GM18870 (cell line): Measurements from ENCODE around the gene TIAM2.

Experiments used
- ATAC-seq: cut with Tn5 transposase; IDR thresholded peaks from one replicate; pipeline ENCODE4 v1.9.1; 2021; ENCODE audit warnings: moderate library complexity; ENCODE audit not compliant: unreplicated experiment

Gene TIAM2

DNA sequence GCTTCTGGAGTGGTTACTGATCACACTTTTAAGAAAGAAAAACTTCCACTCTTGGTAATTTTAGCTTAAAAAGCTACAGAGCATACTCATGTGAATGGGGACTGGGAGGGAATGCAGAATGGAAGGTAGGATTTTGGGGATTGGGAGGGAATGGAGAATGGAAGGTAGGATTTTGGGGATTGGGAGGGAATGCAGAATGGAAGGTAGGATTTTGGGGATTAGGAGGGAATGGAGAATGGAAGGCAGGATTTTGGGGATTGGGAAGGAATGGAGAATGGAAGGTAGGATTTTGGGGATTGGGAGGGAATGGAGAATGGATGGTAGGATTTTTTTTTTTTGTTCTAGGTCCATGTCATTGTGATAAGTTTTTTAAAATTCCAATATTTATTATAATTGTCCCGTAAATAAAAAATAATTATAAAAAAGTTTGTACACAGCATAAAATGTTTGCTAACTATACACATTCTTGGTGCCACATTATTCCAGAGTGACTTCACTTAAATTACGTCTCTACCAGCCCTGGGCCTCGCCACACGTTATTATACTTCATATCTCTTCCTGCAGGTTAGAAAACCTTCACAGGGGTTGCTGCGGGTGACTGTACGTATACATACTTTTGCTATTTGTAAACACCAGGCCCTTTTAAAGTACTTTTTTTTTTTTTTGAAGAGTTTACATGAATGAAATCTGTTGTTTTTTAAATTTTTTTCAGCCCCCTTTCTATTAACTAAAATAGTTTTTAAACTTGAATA, 127.3 kb downstream of the TIAM2 start:
- no peak for ATAC-seq

DNA sequence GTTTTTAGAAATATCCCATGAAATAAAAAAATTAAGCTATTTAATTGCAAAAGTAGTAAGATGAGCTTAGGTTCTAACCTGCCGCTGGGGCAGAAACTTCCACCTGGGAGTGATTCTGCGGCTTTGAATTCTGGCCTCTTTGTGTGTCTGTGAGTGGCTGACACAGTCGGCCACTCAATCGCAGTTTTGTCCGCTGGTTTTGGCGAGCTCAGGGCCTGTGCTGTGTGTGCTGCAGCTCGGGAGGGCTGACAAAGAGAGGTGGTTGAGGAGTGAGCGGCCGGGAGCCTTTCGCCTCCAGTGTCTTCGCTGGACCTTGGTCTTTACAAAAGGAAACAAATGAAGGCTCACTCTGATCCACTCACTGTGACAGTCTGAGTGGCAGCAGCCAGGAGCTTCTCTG, 128.4 kb downstream of the TIAM2 start:
- no peak for ATAC-seq

DNA sequence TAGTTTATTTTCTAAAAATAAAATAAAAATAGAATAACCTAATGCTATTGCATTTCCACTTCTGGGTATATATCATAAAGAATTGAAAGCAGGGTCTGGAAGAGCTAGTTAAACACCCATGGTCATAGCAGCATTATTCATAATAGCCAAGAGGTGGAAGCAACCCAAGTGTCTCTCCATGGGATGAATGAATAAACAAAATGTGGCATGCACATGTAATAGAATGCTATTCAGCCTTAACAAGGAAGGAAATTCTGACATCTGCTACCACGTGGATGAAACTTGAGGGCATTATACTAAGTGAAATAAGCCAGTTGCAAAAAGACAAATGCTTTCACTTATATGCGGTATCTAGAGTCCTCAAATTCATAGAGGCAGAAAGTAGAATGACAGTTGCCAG, 130.8 kb downstream of the TIAM2 start:
- ATAC-seq = no peak

DNA sequence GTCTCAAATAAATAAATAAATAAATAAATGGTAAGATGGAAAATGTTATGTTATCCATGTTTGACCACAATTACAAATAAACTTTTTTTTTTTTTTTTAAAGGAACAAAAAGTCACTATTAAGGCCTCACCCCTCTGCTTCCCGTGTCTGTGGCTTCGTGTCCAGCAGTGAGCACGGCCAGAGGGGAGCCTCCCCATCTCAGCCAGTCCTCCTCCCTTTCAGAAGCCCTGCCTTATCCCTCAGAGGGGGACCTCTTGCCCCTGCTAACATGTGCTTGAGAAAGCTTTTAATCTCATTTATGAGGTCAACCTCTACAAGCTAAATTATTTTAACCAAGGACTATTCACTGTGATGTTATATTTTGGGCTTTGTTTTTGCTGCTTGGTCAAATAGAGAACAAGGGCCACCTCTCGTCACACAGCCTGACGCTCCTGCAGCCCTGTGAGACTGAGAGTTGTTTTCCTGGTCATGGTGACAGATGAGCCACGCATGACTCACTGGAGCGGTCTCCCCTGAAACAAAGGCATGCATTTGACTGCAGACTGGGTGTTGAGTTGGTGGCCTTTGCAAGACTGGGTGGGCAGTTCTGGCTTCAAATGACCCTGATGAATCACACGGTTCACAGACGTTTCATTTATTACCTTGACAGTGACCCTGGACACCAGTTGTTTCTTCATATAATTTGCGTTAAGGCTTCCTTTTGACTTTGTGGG, 131.8 kb downstream of the TIAM2 start:
- ATAC-seq = peak; percentile 61

DNA sequence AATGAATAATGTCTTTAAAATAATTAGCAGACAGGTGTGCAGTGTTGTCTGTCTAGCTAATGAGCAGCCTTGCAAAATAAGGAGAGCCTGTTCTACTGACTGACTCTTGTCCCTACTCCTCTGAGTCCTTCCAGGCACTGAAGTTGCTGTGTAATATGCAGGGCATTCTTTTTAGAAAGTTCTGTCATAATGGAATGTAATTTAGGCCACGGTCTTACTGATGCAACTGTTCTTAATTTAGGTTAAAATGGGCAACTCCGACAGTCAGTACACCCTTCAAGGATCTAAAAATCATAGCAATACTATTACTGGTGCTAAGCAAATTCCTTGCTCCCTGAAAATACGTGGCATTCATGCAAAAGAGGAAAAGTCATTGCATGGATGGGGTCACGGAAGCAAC, 133.9 kb downstream of the TIAM2 start:
- ATAC-seq = no peak

DNA sequence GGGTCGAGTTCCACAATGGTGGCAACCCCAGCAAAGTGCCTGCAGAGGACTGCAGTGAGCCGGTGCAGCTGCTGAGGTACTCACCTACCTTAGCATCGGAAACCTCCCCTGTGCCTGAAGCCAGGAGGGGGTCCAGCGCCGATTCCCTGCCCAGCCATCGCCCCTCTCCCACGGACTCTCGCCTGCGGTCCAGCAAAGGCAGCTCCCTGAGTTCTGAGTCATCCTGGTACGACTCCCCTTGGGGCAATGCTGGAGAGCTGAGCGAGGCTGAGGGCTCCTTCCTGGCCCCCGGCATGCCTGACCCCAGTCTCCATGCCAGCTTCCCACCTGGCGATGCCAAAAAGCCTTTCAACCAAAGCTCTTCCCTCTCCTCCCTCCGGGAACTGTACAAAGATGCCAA, 134.6 kb downstream of the TIAM2 start:
- ATAC-seq = no peak

DNA sequence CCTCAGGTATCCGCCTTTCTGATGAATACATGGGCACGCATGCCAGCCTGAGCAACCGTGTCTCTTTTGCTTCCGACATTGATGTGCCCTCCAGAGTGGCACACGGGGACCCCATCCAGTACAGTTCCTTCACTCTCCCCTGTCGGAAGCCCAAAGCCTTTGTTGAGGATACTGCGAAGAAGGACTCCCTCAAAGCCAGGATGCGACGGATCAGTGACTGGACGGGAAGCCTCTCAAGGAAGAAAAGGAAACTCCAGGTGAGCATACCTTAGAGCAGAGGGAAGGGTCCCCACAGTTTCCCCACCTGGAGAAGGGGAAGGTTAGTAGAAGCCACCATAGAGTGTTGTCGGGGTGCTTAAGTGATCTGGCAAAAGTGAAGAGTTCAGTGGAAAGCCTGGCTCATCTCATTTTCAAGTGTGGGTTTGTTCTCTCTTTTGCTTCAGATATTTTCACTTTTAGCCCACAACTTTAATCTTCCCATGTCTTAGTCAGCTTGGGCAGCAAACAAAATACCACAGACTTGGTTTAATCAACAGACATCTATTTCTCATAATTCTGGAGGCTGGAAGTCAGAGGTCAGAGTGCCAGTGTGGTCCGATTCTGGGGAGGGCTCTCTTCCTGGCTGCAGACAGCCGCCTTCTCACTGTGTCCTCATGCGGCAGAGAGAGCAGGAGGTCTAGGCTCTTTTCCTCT, 135.2 kb downstream of the TIAM2 start:
- no peak for ATAC-seq

DNA sequence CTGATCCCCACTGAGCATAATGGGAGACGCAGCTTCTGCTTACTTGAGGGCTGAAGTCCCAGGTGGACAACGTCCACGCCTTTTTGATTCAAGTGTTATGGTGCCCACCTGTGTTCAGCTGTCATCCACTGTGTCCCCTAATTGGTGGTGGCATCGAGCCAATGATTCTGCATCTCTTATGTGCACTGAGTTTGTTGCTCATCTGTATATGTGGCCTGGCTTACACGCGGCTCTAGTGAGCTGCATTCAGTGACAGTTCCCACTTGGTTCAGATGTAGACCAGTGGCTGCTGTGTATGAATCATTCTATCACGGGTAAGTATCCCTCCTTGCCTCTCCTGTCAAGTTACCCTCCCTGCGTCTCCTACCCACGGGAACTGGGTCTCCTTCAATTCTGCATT, 137.5 kb downstream of the TIAM2 start:
- ATAC-seq = no peak

DNA sequence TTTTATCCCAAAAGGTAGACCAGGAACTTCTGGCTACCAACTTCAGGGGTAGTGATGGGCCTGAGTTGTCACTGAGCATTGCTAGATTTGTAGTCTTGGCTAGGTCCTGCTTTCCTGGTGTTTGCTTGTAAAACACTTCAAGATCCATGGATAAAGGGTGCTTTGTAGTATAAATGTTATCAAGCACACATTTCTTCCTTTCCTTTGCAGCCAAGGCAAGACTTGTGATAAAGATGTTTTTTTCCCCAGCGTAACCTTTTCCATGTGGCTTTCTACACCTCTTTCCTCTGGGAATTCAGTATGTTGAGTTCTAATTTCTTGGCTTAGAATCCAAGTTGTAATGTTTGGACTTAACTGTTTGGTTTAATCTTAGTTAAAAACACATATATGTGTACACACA, 145.9 kb downstream of the TIAM2 start:
- ATAC-seq = no peak

DNA sequence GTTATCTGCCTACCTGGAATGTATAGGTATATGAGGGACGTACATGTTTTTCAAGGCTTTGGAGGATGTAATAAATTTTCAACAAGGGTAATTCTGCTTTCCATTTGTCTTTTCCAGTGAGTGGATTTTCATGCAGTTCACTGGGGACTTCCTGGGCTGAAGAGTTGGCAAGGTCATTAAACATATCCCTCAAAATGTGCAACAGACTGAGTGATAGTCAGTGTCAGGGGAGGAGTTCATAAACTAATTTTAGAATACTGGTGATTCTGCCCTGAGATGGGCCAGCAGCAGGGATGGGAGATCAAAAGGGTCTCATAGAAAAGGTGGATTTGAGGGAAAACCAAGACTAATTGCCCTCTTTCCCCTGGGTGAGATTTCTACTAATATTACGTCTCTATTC, 146.4 kb downstream of the TIAM2 start:
- no peak for ATAC-seq

DNA sequence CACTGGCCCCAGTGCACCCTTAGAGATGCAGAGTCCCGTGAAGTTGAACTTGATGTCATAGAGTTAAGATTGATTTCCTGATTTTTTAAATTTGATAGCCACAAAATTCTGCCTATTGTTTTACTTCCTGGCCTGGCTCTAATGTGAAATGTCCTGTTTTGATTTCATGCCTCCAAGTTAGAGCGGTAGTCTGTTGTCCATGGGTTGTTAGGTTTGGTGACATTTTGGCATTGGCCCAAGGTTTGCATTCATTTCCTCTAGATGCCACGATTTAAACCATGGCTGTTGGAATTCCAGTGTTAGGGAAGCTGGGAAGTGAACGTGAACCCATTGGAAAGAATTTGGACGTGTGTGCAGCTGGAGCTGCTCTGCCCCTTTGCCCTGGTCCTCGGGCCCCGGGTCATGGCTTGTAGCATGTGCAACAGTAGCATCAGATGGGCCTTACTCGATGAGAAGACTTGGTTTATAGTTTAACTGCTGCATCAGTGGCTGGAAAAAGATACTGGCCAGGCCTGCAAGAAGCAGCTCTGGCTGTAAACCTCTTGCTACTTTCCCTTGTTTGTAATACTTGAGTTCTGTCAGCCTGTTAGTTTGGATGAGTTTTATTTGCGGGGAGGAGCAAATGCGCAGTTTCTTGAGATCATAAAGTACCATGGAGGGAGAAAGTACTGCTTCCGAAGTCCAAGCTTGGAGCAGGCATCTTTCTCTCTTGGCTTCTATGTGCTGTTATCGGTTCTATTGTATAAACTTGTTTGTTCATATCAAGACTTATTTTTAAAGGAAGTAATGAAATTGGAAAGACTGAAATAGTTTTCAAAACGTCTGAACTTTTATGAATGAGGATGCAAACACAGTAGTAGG, 147.3 kb downstream of the TIAM2 start:
- ATAC-seq = no peak

DNA sequence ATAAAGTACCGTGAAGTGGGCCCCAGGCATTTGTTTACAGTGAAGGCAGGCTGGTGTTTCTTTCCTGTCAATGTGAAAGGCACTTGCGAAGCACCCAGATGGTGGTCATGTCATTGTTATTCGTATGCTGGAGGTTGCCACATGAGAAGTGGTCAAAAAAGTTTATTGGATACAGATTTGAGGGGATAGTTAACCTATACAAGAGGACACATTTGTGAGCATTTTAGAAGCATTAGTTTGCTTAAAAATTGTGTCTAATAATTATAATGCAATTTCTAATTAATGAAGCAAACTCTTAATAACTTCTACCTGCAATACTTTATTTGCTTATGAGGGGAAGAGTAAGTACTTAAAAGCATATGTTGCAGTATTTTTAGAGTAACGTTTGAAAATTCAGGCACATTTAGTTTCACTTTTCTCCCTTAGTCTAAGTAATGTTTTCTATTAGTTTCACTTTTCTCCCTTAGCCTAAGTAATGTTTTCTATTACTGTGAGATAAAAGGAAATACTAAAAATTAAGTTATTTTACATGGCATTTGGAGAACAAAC, 148.0 kb downstream of the TIAM2 start:
- ATAC-seq = no peak

DNA sequence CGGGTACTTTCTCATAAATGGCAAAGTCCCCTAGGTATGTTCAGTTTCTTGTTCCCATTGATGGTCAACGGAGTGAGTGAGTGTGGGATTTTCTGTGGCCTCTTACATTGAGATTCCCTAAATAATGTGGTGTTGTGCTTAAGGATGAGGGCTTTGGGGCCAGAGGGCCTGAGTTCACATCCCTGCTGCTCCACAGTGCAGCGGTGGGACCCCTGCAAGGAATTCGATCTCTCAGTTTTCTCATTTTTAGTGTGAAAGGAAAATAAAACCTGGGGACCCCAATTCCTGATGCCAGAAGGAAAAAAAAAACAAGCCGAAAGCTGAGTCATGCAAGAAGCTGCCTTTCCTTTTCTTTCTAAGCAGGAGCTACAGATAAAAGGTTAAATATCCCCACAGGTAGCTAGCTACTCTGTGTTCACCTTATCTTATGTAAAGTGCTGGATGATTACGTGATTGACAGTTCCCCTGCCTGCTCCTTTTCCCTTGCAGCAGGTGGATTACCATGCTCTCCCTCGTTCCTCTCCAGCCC, 148.5 kb downstream of the TIAM2 start:
- no peak for ATAC-seq

DNA sequence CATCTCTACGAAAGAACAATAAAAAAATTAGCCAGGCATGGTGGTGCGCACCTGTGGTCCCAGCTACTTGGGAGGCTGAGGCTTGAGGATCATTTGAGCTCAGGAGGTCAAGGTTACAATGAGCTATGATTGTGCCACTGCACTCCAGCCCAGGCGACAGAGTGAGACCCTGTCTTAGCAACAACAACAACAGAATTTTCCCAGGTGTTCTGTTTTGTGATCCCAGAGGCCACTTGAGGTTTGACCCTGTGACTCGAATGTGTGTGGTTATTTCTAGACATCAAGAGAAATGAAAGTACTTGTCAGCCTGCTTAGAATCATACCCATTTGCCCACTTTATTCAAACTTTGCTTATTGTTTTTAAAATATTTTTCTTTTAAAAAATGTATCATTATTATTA, 151.1 kb downstream of the TIAM2 start:
- no peak for ATAC-seq

DNA sequence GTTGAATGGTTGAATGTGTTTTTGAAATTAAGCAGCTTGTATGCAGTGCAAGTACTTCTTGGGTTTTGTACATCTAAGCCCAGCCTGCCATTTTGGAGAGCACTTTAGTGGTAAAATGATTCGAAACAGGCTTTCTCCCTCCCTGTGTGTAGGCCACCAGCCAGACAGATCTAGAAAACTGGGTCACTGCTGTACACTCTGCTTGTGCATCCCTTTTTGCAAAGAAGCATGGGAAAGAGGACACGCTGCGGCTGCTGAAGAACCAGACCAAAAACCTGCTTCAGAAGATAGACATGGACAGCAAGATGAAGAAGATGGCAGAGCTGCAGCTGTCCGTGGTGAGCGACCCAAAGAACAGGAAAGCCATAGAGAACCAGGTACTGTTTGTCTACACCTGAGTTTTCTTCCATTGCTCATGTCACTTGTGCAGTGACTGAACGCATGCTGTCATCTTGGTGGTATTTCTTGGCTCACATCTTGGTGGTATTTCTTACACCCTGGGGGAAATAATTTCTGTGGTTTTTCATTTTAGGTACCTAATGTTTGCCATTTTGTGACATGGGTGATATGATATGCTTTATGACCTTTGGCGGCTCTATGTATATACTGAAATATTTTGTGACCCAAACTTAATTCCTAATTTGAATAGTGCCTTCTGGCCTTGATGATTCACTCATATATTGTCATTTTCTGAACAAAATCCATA, 153.0 kb downstream of the TIAM2 start:
- ATAC-seq = no peak

DNA sequence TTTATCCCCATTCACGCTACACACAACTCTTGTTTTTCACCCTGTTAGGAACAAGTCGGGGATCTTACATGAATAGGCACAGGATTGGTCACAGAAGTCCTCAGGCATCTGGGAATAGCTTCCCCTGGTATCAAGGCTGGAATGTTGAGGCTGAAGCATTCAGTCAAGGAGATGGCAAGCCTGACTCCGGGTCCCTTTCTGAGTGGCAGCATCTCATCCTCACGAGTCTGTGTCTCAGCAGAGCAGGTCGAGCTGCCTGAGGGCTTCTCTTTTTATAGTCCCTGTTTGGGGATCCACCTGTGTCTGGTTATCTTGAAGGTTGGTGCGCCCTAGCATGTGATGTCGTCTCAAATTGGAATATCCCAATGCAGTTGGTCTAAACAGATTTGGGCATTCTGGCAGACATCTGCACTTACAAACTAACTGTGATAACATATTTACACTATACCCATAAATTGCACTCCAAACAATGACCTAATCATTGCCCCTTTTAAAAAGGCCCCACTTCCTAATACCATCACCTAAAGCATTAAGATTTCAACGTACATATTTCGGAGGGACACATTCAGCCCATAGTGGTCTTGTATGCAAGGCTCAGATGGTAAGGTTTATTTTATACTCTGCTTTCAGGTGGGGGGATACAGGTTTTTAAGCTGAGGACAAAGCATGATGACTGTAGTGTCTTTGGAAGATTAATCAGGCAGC, 156.0 kb downstream of the TIAM2 start:
- ATAC-seq = no peak

DNA sequence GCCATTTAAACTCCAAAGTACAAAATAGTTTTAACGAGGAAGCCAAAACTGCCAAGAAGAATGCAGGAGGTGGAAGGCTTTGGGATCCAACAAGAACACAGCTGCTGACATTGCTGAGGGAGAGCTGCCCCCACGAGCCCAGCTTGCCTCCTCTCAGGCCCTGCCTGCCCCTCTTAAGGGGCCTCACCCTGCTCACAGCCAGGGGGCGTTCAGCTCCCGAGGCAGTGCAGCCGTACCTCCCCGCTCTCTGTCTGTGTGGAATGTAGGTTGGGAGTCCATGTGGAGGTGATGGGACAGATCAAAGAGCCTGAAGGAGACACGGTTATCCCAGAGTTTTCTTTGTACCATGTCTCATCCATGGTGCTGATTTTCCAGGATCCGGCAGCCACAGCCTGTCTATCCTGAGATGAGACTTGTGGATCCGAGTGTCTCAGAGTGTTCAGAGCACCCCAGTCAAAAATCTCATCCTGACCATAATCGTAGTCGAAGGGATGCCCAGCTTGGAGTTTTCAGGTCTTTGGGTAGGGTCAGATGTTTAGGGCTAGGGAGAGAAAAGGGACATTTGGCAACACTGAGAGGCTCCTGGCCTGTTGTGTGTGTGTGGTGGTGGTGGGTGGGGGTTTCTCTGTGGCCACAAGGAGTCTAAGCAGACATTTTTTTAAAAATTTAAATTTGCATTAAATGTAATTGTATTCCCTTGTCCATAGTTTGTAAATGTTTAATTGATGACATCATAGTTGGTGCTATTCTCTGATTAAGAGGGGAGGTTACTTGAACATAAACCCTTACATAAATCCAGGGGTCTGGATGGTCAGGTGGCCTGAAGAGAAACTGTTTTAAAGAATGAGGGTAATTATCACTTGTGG, 157.3 kb downstream of the TIAM2 start:
- no peak for ATAC-seq

DNA sequence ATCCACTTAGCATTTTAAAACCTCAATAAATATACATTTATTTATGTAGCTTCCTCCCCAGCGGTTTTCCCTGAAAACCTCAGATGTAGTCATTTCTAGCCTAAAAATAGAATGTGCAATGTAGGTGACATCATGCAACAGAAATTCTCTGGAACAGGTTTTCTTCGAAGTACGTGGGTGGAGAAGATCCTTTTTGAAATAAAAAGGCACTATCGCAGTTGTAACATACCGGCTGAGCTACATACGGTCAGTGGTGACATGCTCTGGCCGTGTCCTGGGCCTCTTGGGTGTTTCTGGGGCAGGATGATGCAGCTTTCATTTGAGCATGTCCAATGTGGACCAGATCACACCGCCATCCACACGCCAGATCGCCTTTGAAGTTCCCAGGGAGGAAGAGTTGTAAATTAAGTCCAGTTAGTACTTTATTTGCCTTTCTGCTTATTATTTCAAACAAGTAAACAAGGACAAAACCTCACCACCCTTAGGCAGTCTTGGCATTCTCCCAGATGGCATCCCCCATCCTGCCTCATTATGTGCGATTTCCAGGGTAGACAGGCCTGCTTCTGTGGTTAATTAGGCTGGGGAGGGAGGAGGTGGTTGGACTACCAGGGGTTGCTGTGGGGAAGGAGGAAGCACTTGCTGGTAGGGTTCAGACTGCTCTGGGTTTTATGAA, 159.2 kb downstream of the TIAM2 start:
- no peak for ATAC-seq
